Loucy (cell line): ENCODE results near the gene NTNG1.

ENCODE experiments used
- H2AFZ ChIP-seq: fragments of 200-600 bp; sonication (generic); 2 replicates; pipeline ENCODE4 v1.6.0; 2016; ENCODE audit warnings: antibody characterized with exemption, mild to moderate bottlenecking, low read length, moderate library complexity
- H3F3A ChIP-seq: fragments of 200-600 bp; 2 replicates; pipeline ENCODE4 v1.6.0; 2016; ENCODE audit warnings: antibody characterized with exemption, low read depth, mild to moderate bottlenecking
- H3K27me3 ChIP-seq: fragments of 200-600 bp; sonication (generic); 2 replicates; pipeline ENCODE4 v1.6.1; 2014; ENCODE audit warnings: low read length, mild to moderate bottlenecking; ENCODE audit not compliant: insufficient read depth, poor library complexity, severe bottlenecking
- H3K36me3 ChIP-seq: fragments of 200-600 bp; sonication (generic); 2 replicates; pipeline ENCODE4 v1.6.1; 2016; ENCODE audit warnings: low read length; ENCODE audit not compliant: insufficient read depth
- H3K4me1 ChIP-seq: fragments of 200-600 bp; sonication (generic); 2 replicates; pipeline ENCODE4 v1.5.1; 2014; ENCODE audit warnings: low read length, mild to moderate bottlenecking; ENCODE audit not compliant: insufficient read depth, poor library complexity, severe bottlenecking
- H3K4me2 ChIP-seq: fragments of 200-600 bp; sonication (generic); 2 replicates; pipeline ENCODE4 v1.6.0; 2014; ENCODE audit warnings: antibody characterized with exemption, low read length, low read depth, mild to moderate bottlenecking; ENCODE audit not compliant: poor library complexity, severe bottlenecking
- H3K4me3 ChIP-seq: fragments of 200-600 bp; sonication (generic); 2 replicates; pipeline ENCODE4 v1.5.1; 2014; ENCODE audit warnings: low read length, mild to moderate bottlenecking, mixed read lengths; ENCODE audit not compliant: poor library complexity, severe bottlenecking
- H3K79me2 ChIP-seq: fragments of 200-600 bp; sonication (generic); 2 replicates; pipeline ENCODE4 v1.6.1; 2014; ENCODE audit warnings: low read length; ENCODE audit not compliant: insufficient read depth
- H3K9ac ChIP-seq: fragments of 200-600 bp; sonication (generic); 2 replicates; pipeline ENCODE4 v1.6.0; 2014; ENCODE audit warnings: mild to moderate bottlenecking, low read depth, low read length, moderate library complexity; ENCODE audit not compliant: poor library complexity, severe bottlenecking
- H3K9me2 ChIP-seq: fragments of 200-600 bp; sonication (generic); replicated peaks from 2 replicates; pipeline ENCODE4 v1.6.1; 2016; ENCODE audit warnings: low read depth, low read length, mixed read lengths
- H3K9me3 ChIP-seq: fragments of 200-600 bp; sonication (generic); 2 replicates; pipeline ENCODE4 v1.6.1; 2014; ENCODE audit warnings: mild to moderate bottlenecking, antibody characterized with exemption, low read length, low read depth; ENCODE audit not compliant: insufficient read depth
- H4K20me1 ChIP-seq: fragments of 200-600 bp; sonication (generic); 2 replicates; pipeline ENCODE4 v1.6.0; 2014; ENCODE audit warnings: antibody characterized with exemption, low read length, mild to moderate bottlenecking; ENCODE audit not compliant: insufficient read depth, poor library complexity, severe bottlenecking
- CTCF ChIP-seq: fragments of 200-600 bp; sonication (generic); conservative IDR thresholded peaks from 2 replicates; pipeline ENCODE4 v1.5.1; 2014; ENCODE audit warnings: mild to moderate bottlenecking, antibody characterized with exemption, low read length
- EZH2phosphoT487 ChIP-seq: fragments of 200-600 bp; IDR thresholded peaks from 2 replicates; pipeline ENCODE4 v1.6.1; 2018; ENCODE audit warnings: antibody characterized with exemption, mild to moderate bottlenecking, moderate library complexity, borderline replicate concordance

Gene NTNG1

GRCh38 chr1:107529511-107530149 lies 388.8 kb downstream of the NTNG1 start:
- no peaks in the 10 kb centered on the region for H3F3A ChIP-seq
- H3K36me3 ChIP-seq = no peaks in the 10 kb centered on the region
- no peaks in the 10 kb centered on the region for H3K27me3 ChIP-seq
- H3K79me2 ChIP-seq = no peaks in the 10 kb centered on the region
- no peaks in the 10 kb centered on the region for H4K20me1 ChIP-seq
- no peak overlapping the region for H3K4me3 ChIP-seq
- TF ChIP-seq CTCF (peak; percentile 97), EZH2phosphoT487 (no peak)
- H2AFZ ChIP-seq = no peak overlapping the region
- no peaks in the 10 kb centered on the region for H3K4me1 ChIP-seq
- no peaks in the 10 kb centered on the region for H3K9me3 ChIP-seq
- no peak overlapping the region for H3K4me2 ChIP-seq
- H3K9me2 ChIP-seq = no peaks in the 10 kb centered on the region
- H3K9ac ChIP-seq = no peak overlapping the region

- H3K9me3 ChIP-seq = no peaks in the 10 kb centered on the region
- no peaks in the 10 kb centered on the region for H3F3A ChIP-seq
- H3K4me2 ChIP-seq = no peak overlapping the region
- H3K36me3 ChIP-seq = no peaks in the 10 kb centered on the region
- no peaks in the 10 kb centered on the region for H3K9me2 ChIP-seq
- TF ChIP-seq EZH2phosphoT487 = no peak
- no peak for TF ChIP-seq CTCF
- no peaks in the 10 kb centered on the region for H4K20me1 ChIP-seq
- no peak overlapping the region for H3K4me3 ChIP-seq
- no peaks in the 10 kb centered on the region for H3K79me2 ChIP-seq
- no peak overlapping the region for H2AFZ ChIP-seq
- H3K9ac ChIP-seq = no peak overlapping the region
- no peaks in the 10 kb centered on the region for H3K4me1 ChIP-seq
- no peaks in the 10 kb centered on the region for H3K27me3 ChIP-seq
These were observed 389.7 kb downstream of the NTNG1 start for GRCh38 chr1:107530543-107530942.

GRCh38 chr1:107531065-107531908 lies 390.4 kb downstream of the NTNG1 start:
- Histone ChIP-seq H3K36me3 (no peaks in the 10 kb centered on the region), H3K9ac (no peak overlapping the region), H3K4me2 (no peak overlapping the region), H3F3A (no peaks in the 10 kb centered on the region), H4K20me1 (no peaks in the 10 kb centered on the region), H3K4me3 (no peak overlapping the region), H2AFZ (no peak overlapping the region), H3K27me3 (no peaks in the 10 kb centered on the region), H3K79me2 (no peaks in the 10 kb centered on the region), H3K9me2 (no peaks in the 10 kb centered on the region), H3K9me3 (no peaks in the 10 kb centered on the region), H3K4me1 (peaks cover 6% of the 10 kb centered on the region)
- TF ChIP-seq CTCF (no peak), EZH2phosphoT487 (no peak)
